Measurements from ENCODE around the gene PLPP3.
A peak's percentile ranks its signal among the peaks of the same experiment; 100 is the strongest.

The PLPP3 gene

DNA sequence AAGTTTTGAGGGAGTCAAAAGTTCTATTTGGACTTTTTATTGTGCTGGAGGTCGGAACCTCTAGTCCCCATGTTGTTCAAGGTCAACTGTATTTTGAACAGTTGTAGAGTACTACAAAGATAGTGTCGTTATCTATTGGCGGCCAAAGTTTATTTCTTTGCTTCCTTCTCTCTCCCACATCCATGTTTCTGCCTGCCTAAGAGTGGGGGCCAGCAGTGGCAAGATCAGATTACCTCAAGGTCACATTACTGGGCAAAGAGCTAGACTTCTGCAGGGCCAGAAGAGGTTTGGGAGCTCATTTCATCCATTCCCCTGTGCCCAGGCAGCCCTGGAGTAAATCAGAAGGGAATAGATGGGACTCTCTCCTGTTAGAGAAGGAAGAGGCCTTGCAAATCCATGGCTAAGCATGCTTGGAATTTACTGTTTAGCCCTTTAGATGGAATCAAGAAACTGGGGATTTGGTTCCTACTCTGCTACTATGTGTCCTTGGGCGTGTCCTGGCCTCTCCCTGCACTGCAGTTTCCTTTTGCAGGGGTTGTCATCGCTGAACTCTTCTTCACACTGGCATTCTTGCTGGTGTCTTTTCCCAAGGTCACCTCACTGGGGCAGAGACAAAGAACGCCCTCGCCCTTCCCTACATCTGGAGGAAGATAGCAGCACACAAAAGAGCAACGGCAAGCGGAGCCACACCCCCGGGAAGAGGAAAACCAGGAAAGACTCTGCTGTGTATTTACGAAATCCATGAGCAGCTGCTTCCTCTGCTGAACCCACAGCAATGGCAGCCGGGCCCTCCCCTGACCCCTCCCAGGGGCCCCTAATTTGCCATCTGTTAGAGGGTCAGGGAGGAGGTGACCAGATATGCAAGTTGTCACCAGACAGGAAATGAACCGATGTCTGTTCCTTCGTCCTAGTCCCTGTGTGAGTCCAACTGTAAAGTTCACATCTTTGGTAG is 73.3 kb downstream of the PLPP3 start:
- Histone ChIP-seq H3K36me3 (no peaks in the 10 kb centered on the region), H3K27me3 (no peaks in the 10 kb centered on the region), H3K4me3 (ENCODE audit: low read depth, low read length) (no peak overlapping the region), H3K4me1 (peaks cover 5% of the 10 kb centered on the region), H3K9me3 (no peaks in the 10 kb centered on the region)
- TF ChIP-seq, protein P1, sequence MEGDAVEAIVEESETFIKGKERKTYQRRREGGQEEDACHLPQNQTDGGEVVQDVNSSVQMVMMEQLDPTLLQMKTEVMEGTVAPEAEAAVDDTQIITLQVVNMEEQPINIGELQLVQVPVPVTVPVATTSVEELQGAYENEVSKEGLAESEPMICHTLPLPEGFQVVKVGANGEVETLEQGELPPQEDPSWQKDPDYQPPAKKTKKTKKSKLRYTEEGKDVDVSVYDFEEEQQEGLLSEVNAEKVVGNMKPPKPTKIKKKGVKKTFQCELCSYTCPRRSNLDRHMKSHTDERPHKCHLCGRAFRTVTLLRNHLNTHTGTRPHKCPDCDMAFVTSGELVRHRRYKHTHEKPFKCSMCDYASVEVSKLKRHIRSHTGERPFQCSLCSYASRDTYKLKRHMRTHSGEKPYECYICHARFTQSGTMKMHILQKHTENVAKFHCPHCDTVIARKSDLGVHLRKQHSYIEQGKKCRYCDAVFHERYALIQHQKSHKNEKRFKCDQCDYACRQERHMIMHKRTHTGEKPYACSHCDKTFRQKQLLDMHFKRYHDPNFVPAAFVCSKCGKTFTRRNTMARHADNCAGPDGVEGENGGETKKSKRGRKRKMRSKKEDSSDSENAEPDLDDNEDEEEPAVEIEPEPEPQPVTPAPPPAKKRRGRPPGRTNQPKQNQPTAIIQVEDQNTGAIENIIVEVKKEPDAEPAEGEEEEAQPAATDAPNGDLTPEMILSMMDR (IDR thresholded peaks at IDR 0.05; ENCODE audit: low read depth, low read length) = no peak
- DNase-seq = peak; percentile 42

DNA sequence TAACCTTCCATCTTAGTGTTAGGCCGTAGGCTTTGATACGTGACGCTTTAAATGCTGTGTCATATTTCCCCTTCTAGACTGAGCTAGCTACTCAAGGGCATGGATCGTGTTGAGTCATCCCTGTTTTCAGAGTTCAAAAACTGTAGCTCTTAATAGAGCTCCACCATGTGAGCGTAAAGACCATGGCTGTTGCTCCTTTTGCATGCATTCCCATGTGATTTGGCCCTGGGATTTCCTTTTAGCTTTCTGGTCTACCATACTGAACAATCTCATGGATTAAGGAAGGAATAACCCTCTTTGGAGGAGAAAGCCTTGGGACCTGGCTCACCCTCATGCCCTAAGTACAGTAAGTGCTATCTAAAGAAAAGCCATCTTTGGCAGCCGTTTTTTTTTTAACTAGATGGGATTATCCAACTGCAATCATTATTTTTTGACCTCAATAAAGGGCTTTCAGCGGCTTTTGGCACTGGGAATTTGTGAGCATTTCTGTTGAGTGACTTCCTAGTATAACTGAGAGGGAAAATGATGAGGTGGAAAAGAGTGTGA is 76.6 kb downstream of the PLPP3 start:
- Histone ChIP-seq H3K4me1 (peaks cover 5% of the 10 kb centered on the region), H3K4me3 (ENCODE audit: low read depth, low read length) (no peak overlapping the region), H3K27me3 (no peaks in the 10 kb centered on the region), H3K36me3 (no peaks in the 10 kb centered on the region), H3K9me3 (no peaks in the 10 kb centered on the region)
- TF ChIP-seq, protein P1 (IDR thresholded peaks at IDR 0.05; ENCODE audit: low read depth, low read length) = no peak
- no peak for DNase-seq

DNA sequence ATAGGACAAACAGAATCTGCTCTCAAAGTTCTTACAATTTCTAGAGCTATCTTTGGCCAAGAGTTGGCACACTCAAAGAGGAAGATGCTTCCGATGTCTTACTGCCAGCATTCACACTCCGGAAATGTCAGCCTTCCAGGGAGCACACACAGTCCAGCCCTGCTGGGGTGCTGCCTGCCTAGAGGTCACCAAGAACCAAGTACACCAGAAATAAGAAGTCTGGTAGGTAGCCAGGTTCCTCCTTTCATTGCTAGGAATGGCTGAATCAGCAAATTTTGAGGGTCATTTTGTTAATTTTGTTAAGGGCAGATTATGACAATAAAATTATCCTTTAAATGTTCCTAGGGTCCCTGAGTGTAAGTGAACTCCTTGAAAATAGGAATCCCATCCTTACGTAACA is 77.5 kb downstream of the PLPP3 start:
- H3K27me3 ChIP-seq = no peaks in the 10 kb centered on the region
- no peak overlapping the region for H3K4me3 ChIP-seq (ENCODE audit: low read depth, low read length)
- no peaks in the 10 kb centered on the region for H3K36me3 ChIP-seq
- H3K4me1 ChIP-seq = peaks cover 5% of the 10 kb centered on the region
- H3K9me3 ChIP-seq = no peaks in the 10 kb centered on the region
- TF ChIP-seq, protein P1 (IDR thresholded peaks at IDR 0.05; ENCODE audit: low read depth, low read length) = no peak
- no peak for DNase-seq

DNA sequence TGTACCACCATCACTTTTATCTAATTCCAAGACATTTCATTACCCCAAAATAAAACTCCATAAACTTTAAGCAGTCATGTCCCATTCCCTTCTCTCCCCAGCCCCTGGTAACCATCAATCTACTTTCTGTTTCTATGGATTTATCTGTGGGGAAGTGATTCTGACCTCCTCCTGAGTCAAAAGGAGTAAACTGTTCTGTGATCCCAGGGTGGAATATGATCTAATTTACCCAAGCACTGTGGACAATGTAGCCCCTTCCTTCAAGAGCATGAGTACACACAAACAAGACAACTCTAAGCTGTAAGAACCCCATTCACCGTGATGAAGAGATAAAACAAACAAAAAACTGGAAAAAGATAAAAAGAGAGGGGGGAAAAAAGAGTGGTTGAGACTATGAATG is 77.9 kb downstream of the PLPP3 start:
- Histone ChIP-seq H3K27me3 (no peaks in the 10 kb centered on the region), H3K9me3 (no peaks in the 10 kb centered on the region), H3K4me1 (peaks cover 4% of the 10 kb centered on the region; the same call in 1 of the 2 replicates), H3K4me3 (ENCODE audit: low read depth, low read length) (no peak overlapping the region), H3K36me3 (no peaks in the 10 kb centered on the region)
- no peak for DNase-seq
- TF ChIP-seq, protein P1 (IDR thresholded peaks at IDR 0.05; ENCODE audit: low read depth, low read length) = no peak

DNA sequence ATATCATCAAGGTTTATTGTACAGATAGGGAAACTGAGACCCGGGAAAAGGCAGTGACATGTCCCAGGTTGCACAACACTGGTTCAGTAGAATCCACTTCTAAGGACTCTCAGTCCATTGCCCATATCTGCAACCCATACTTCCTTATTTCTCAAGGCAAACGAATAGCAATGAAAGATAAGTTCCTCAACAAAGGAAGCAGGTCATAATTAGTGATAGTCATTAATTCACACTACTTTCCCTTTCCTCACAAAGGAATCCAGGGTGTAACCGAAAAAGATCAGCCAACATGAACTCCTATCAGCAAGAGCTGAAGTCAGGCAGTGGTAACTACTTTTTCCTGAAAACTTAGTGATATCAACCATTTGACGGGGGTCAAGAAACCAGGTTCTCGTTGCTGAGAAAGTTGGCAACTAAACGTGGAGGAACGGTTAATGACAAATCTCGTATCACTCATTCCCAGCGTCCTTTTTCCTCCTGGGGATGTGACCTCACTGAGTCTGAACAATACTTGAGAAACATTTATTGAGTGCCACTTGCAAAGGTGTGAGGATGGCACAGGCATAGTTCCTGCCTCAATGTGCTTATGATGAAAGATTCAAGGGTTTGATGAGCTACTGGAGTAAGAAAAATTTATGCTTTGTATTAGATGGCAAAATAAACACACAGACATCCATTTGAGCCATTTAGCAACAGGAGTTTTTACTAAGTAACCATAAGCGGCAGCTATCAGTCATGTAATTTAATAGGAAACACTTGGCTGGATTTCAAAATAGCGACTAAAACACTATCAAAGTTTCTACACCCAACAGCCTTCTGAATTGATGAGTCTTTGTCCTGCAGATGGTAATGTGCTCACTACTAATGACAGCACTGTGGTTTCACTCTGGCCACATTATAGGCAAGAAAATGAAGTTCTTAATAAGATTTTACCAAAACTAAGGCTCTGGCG is 82.3 kb downstream of the PLPP3 start:
- TF ChIP-seq, protein P1 (IDR thresholded peaks at IDR 0.05; ENCODE audit: low read depth, low read length) = no peak
- H3K36me3 ChIP-seq = no peaks in the 10 kb centered on the region
- no peaks in the 10 kb centered on the region; the same call in 1 of the 2 replicates for H3K4me1 ChIP-seq
- no peaks in the 10 kb centered on the region for H3K9me3 ChIP-seq
- DNase-seq = no peak
- H3K27me3 ChIP-seq = no peaks in the 10 kb centered on the region
- H3K4me3 ChIP-seq (ENCODE audit: low read depth, low read length) = no peak overlapping the region
